Immature natural killer cell (primary cell): ENCODE measurements around the gene AAR2. TPM values are rescaled to one million over a fixed set of nuclear protein-coding genes. Genes with fewer than 3 reads are reported as not detected.

Experiments
- DNase-seq, 3 donors: peaks; one replicate each; pipeline ENCODE4 v3.0.0; 2022; ENCODE audit warnings: mixed read lengths in 1 of 3
- H3K27ac Mint-ChIP-seq, 6 donors: one replicate each; pipeline ENCODE4 v1.8.0; 2020; ENCODE audit warnings: mixed read lengths in 6 of 6, mild to moderate bottlenecking in 5 of 6, inconsistent platforms in 4 of 6, moderate library complexity in 3 of 6
- H3K27me3 Mint-ChIP-seq, 3 donors: one replicate each; pipeline ENCODE4 v1.8.0; 2020 to 2021; ENCODE audit warnings: low read depth in 3 of 3, mild to moderate bottlenecking in 3 of 3, mixed read lengths in 3 of 3, moderate library complexity in 3 of 3, inconsistent platforms in 1 of 3
- H3K36me3 Mint-ChIP-seq, 3 donors: one replicate each; pipeline ENCODE4 v1.8.0; 2020; ENCODE audit warnings: mixed read lengths in 3 of 3, inconsistent platforms in 2 of 3, mild to moderate bottlenecking in 2 of 3
- H3K4me1 Mint-ChIP-seq, 2 donors: one replicate each; pipeline ENCODE4 v1.8.0; 2020; ENCODE audit warnings: inconsistent platforms in 2 of 2, mild to moderate bottlenecking in 2 of 2, mixed read lengths in 2 of 2, moderate library complexity in 1 of 2
- H3K4me3 Mint-ChIP-seq, 5 donors: one replicate each; pipeline ENCODE4 v1.8.0; 2020; ENCODE audit warnings: mild to moderate bottlenecking in 5 of 5, mixed read lengths in 5 of 5, inconsistent platforms in 3 of 5, moderate library complexity in 3 of 5
- H3K9me3 Mint-ChIP-seq, 6 donors: one replicate each; pipeline ENCODE4 v1.8.0; 2020; ENCODE audit warnings: mild to moderate bottlenecking in 6 of 6, mixed read lengths in 6 of 6, inconsistent platforms in 4 of 6, moderate library complexity in 3 of 6
- polyA plus RNA-seq, 3 donors: library from polyadenylated mRNA; unstranded; fragments of 300-500 nt; fragmentation: Illumina TruSeq; gene quantifications; one replicate each; pipeline ENCODE4 v1.2.3, GENCODE V29; 2021

The AAR2 gene
- polyA plus RNA-seq, 3 donors from 2014 or later, result 41.5 to 55.9 (median 49.9) TPM

DNA sequence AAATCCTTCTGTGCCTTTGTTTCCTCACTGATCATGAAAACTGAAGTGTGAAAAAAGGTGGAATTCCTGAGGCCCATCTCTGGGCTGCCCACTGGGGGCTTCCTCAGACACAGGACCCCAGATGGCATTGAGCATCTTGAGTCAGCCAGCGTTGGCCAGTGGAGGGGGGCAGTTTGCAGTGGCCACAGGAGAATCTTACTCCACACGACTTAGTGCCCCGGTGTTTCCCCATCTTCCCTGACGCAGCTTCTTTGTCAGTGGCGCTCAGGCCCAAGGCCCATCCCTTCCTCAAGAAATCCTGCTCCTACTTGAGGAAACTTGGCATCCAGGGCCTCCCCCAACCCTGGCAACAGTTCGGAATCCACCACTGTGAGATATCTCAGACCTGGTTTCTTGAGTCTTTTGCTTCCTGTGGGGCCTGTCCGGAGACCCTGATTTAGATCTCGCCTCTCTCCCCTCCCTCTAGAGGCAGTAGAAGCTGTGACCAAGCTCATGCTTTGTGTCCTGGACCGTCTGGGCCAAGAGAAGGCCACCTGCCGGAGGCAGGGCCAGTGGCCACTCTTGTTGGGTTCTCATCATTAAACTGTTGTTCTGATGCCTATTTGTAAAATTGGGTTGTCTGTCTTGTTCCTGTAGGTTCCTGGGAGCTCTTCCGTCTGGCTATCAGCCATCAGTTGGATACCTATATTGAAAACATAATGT is 49.6 kb downstream of the AAR2 start:
- no peaks in the 10 kb centered on the region for H3K9me3 Mint-ChIP-seq
- no peak overlapping the region for H3K27ac Mint-ChIP-seq
- H3K4me3 Mint-ChIP-seq, result no peak overlapping the region
- no peak for DNase-seq
- H3K27me3 Mint-ChIP-seq, result peaks cover 3 to 16% (median 4%) of the 10 kb centered on the region in 3 donors
- H3K36me3 Mint-ChIP-seq, result no peaks in the 10 kb centered on the region
- H3K4me1 Mint-ChIP-seq, result no peaks in the 10 kb centered on the region

DNA sequence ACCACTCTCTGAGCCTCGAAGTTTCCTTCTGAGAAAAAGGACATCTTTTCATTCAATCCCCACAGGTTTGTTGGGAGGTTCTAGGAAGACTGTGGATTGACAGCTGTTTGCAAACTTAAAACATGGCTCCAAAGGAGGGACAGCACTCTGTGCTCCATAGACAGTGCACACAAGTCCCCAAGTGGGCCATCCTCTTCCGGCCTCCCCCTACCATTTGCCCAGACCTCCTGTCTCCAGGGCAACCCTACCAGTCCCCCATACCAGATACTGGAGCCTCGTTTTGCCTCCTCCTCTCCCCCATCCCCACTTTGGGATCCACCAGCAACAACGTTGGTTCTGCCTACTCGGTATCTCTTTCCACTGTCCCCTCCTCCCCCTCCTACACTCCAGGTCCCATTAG is 61.4 kb downstream of the AAR2 start:
- Mint-ChIP-seq H3K36me3 (peaks cover 0 to 2% (median 0%) of the 10 kb centered on the region in 3 donors), H3K4me1 (no peaks in the 10 kb centered on the region), H3K4me3 (no peak overlapping the region), H3K9me3 (no peaks in the 10 kb centered on the region), H3K27me3 (peaks cover 12 to 16% (median 13%) of the 10 kb centered on the region in 3 donors), H3K27ac (no peak overlapping the region)
- no peak for DNase-seq

DNA sequence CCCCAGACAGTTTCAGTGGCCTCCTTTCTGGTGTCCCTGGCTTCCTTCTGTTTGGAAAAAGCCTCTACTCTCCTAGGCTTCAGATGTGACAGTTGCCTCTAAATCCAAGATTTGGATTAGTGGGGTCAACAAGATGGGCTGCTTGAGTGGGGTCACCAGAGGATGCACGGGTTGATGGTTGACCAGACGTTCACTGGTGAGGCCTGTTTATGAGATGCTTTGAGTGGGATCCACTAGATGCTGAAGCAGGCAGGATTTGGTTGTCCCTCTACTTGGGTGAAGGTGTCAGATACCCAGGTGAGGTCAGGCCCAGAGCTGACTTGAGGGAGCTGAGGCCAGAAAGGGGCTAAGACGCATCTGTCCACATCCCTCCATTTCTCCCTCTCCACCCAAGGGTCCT is 61.8 kb downstream of the AAR2 start:
- Mint-ChIP-seq H3K27ac (no peak overlapping the region), H3K4me3 (no peak overlapping the region), H3K27me3 (peaks cover 12 to 16% (median 13%) of the 10 kb centered on the region in 3 donors), H3K36me3 (peaks cover 0 to 2% (median 0%) of the 10 kb centered on the region in 3 donors), H3K9me3 (no peaks in the 10 kb centered on the region), H3K4me1 (no peaks in the 10 kb centered on the region)
- DNase-seq, result no peak

DNA sequence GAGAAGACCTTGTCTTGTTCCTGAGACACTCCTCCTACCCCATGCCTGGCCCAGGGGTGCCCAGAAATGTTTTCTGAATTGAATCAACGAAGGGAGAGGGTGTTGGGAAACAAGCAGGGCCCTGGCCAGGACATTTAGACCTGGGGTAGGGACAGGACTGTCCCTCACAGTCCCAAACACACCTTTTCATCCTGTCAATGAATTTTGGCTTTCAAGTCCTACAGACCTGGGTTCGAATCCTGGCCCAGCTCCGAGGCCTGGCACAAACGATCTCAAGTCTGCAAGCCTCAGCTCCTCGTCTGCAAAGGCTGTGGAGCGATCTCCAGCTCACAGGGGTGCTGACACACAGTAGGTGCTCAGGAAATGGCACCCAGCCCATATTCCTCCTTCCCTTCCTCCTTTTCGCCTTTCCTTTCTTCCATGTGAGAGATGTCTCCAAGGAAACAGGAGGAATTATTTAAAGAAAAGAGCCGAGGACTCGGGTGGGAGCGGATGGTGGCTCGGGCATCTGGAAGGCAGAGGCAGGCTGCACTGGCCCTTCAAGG is 62.6 kb downstream of the AAR2 start:
- no peak overlapping the region for H3K27ac Mint-ChIP-seq
- H3K4me3 Mint-ChIP-seq, result no peak overlapping the region
- no peaks in the 10 kb centered on the region for H3K9me3 Mint-ChIP-seq
- no peaks in the 10 kb centered on the region for H3K4me1 Mint-ChIP-seq
- peaks cover 12 to 16% (median 16%) of the 10 kb centered on the region in 3 donors for H3K27me3 Mint-ChIP-seq
- no peak for DNase-seq
- H3K36me3 Mint-ChIP-seq, result peaks cover 0 to 2% (median 0%) of the 10 kb centered on the region in 3 donors

DNA sequence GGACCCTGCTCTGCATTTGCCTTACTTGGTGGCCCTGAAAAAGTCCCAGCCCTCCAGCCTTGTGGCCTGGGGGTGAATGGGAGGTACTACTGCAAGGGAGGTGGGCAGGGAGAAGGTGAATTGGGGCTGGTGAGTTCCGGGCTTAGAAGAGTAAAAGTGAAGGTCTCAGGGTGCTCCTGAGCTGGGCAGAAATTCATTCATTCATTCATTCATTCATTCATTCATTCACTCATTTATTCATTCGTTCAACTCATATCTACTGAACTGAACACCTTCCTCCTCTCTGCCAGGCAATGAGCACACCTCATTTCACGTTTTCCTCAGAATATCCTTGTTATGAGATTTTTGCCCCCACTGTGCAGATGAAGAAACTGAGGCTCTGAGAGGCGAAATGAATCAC is 63.2 kb downstream of the AAR2 start:
- peaks cover 0 to 2% (median 0%) of the 10 kb centered on the region in 3 donors for H3K36me3 Mint-ChIP-seq
- H3K4me3 Mint-ChIP-seq, result no peak overlapping the region
- no peaks in the 10 kb centered on the region for H3K4me1 Mint-ChIP-seq
- no peaks in the 10 kb centered on the region for H3K9me3 Mint-ChIP-seq
- DNase-seq, result no peak
- H3K27ac Mint-ChIP-seq, result no peak overlapping the region
- peaks cover 12 to 16% (median 16%) of the 10 kb centered on the region in 3 donors for H3K27me3 Mint-ChIP-seq

DNA sequence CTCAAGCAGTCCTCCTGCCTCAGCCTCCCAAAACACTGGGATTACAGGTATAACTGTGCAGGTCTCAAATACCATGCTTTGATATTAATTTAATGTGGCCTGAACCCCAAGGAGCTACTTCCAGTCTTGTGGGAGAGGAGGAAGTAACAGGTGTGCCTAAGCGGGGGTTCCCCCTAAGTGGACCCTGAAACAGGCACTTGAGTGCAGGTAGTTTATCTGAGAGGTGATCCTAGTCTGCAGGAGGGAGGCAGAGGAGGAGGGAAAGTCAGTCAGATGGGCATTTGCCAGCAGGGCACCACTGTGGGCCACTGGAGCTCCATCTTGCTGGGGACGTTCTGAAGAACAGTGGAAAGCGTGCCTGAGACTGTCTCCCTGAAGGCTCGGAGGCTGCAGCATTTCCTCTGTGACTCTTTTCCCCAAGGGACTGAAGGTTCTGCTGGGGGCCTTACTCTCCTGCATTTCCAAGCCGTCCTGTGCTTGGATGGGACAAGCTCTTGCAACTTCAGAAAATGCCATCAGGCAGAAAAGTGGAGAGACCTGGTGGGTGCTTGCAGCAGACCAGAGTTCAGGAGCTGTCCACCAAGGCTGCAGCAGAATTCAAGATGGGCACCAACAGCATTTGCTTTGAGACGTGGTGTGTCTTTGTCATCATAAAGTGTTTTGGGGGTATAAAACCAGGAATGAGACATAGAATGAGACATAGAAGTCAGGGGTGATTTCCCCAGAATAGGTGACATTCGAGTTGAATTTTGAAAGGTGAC is 65.3 kb downstream of the AAR2 start:
- no peaks in the 10 kb centered on the region for H3K9me3 Mint-ChIP-seq
- H3K4me1 Mint-ChIP-seq, result peaks cover 3 to 10% of the 10 kb centered on the region in 2 donors
- peaks cover 15 to 22% (median 20%) of the 10 kb centered on the region in 3 donors for H3K27me3 Mint-ChIP-seq
- no peak overlapping the region for H3K27ac Mint-ChIP-seq
- no peak overlapping the region for H3K4me3 Mint-ChIP-seq
- DNase-seq, result no peak
- peaks cover 0 to 2% (median 0%) of the 10 kb centered on the region in 3 donors for H3K36me3 Mint-ChIP-seq

DNA sequence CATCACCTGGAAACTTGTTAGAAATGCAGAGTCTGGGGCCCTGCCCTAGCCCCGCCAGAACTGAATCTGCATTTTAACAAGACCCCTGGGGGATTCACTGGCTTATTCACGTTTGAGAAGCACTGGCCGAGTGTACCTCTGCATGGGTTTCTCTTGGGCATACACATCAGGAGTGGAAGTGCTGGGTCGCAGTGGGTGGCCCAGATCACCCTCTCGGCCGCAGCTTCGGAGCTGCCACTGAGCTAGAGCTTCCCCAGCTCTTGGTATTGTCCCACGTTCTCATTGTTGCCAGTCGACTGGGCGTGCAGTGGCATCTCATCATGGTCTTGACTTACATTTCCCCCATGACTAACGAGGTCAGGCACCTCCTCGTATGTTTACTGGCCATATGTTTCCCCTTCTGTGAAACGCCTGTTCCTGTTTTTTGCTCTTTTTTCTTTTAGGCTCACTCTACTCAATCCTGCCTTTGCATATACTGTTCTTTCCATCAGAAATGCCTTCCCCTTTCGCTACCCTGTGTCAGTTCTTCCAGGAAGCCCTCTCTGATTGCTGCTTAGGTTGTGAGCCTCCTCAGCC is 66.8 kb downstream of the AAR2 start:
- peaks cover 0 to 2% (median 0%) of the 10 kb centered on the region in 3 donors for H3K36me3 Mint-ChIP-seq
- H3K4me3 Mint-ChIP-seq, result no peak overlapping the region
- peaks cover 5 to 10% of the 10 kb centered on the region in 2 donors for H3K4me1 Mint-ChIP-seq
- H3K27ac Mint-ChIP-seq, result no peak overlapping the region
- no peak for DNase-seq
- H3K27me3 Mint-ChIP-seq, result peaks cover 11 to 20% (median 15%) of the 10 kb centered on the region in 3 donors
- no peaks in the 10 kb centered on the region for H3K9me3 Mint-ChIP-seq

DNA sequence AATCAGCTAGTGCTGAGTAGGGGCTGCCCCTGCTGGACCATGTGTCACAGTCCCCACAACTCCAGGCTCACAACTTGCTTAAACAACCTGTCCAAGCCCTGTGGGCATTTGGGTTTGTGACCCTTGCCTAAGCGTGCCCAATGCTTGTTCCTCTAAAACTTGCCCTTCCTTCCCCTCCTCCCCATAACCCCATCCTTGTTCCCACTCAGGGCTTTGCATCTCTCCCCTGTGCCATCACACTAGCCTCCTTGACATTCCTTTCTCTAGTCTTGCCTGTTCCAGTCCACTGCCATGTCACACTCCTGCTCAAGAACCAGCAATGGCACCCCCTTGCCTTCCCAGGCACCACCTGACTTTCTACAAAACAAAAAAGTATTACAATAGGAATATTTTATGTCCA is 67.6 kb downstream of the AAR2 start:
- Mint-ChIP-seq H3K4me1 (peaks cover 5 to 10% of the 10 kb centered on the region in 2 donors), H3K4me3 (no peak overlapping the region), H3K36me3 (peaks cover 0 to 2% (median 0%) of the 10 kb centered on the region in 3 donors), H3K27me3 (peaks cover 11 to 19% (median 15%) of the 10 kb centered on the region in 3 donors), H3K9me3 (no peaks in the 10 kb centered on the region), H3K27ac (no peak overlapping the region)
- no peak for DNase-seq

DNA sequence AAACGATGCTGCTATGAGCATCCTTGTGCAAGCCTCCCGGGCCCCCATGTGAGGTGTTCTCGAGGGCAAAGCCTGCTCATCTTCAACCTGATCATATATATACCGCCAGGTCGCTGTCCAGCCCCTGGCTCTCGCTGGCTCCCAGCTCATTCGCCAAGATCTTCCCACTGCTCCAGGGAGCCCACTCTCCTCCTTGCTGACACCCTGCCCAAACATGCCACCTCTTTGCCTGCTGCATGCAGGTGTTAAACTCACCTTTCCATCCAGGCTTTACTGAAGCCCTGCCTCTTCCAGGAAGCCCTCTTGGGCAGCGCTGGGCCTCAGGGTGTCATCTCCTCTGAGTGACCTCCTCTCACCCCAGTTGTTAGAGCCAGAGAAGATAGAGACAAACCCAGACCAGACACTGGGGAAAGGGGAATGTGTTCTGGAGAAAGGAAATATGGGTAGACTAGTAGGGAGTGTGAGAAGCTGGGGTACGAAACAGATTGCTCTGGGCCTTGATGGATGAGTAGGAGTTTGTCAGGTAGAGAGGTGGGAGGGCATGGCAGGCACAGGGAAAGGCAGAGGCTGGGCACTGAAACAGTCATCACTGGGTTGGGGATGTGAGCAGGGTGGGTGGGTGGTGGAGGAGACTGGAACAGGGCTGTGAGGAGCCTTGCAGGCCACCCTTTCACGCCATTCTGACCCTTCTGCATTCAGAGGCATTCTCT is 68.7 kb downstream of the AAR2 start:
- peak overlapping the region; percentile 44 to 77 (median 60) for H3K4me3 Mint-ChIP-seq
- no peak for DNase-seq
- peaks cover 0 to 2% (median 0%) of the 10 kb centered on the region in 3 donors for H3K36me3 Mint-ChIP-seq
- H3K4me1 Mint-ChIP-seq, result peaks cover 5 to 10% of the 10 kb centered on the region in 2 donors
- H3K9me3 Mint-ChIP-seq, result no peaks in the 10 kb centered on the region
- H3K27ac Mint-ChIP-seq, result no peak overlapping the region
- peaks cover 12 to 16% (median 12%) of the 10 kb centered on the region in 3 donors for H3K27me3 Mint-ChIP-seq

DNA sequence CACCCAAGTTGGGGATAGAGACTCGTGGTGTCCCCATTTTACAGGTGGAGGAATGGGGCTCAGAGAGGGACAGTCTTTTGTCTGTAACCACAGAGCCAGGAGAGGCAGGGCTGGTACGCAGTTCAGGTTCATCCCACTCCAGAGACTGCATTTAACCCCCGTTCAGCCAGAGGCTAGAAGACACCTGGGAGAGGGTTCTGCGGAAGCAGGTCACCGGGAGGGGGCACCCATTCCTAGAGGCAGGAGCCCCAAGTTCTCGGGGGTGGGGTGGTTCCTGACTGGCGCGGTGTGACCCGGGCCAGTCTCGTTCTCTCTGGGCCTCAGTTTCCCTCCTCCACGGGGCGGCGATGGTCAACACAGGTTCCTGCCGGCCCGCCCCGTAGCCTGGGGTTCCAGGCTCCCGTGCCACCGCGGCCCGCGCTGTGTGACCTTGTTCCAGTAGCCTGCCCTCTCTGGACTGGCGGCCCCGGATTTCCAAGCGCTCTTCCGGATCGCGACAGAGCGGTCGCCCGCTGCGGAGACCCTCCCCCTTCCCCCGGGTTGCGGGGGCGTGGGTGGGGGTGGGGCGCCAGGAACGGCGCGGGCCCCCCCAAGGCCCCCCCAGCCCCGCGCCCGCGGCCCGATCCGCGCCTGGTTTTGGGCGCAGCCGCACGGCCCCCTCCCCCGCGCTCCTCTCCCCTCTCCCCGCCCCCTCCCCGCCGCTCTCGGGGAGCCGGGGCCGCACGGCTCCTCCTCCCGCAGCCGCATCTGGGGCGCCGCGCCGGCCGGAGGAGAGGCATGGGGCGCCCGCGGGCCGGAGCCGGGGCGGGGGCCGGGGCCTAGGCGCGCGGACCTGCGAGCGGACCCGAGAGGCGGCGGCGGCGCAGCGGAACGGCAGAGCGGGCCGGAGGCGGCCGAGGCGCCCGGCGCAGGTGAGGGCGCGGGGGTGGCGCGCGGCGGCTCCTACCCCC is 69.6 kb downstream of the AAR2 start, which contains the start of gene DLGAP4:
Gene DLGAP4, plus strand, starts transcription at position 738 of the 950 bp plus-strand sequence. CDS start 125,379 bp downstream, outside the sequence.
- Mint-ChIP-seq H3K27me3 (peaks cover 9 to 18% (median 12%) of the 10 kb centered on the region in 3 donors), H3K4me1 (peaks cover 5 to 10% of the 10 kb centered on the region in 2 donors), H3K9me3 (no peaks in the 10 kb centered on the region), H3K36me3 (no peaks in the 10 kb centered on the region), H3K4me3 (peak within 1 kb of the TSS; percentile 60 to 77 (median 71)), H3K27ac (peak within 1 kb of the TSS in 1 of 6 donors; percentile 51)
- DNase-seq, result no peak
